Esophagus squamous epithelium (tissue), 5 donors: ENCODE data around the gene DLL4. TPM values are rescaled to one million over a fixed set of nuclear protein-coding genes. Genes with fewer than 3 reads are reported as not detected.

ENCODE experiments used
- DNase-seq: peaks from one replicate; lab custom pipeline; 2025; lab: John Stamatoyannopoulos, UW
- H3K27ac ChIP-seq, 4 donors: fragments of 200-600 bp; sonication (generic); one replicate each; pipeline ENCODE4 v1.5.1; 2016 to 2019; ENCODE audit warnings: mild to moderate bottlenecking in 1 of 4
- H3K27me3 ChIP-seq, 4 donors: fragments of 200-600 bp; sonication (generic); 1 replicate in 3 of 4; 2 replicates in 1 of 4; pipeline versions ENCODE4 v1.5.1 to v1.6.0; 2017 to 2021; ENCODE audit warnings: antibody characterized with exemption in 1 of 4
- H3K36me3 ChIP-seq, 3 donors: fragments of 200-600 bp; sonication (generic); one replicate each; pipeline ENCODE4 v1.5.1; 2016 to 2019
- H3K4me1 ChIP-seq, 3 donors: fragments of 200-600 bp; sonication (generic); one replicate each; pipeline ENCODE4 v1.5.1; 2017 to 2019
- H3K4me3 ChIP-seq, 4 donors: fragments of 200-600 bp; sonication (generic); 1 replicate in 3 of 4; 2 replicates in 1 of 4; pipeline ENCODE4 v1.5.1; 2016 to 2019; ENCODE audit warnings: mild to moderate bottlenecking in 2 of 4, moderate library complexity in 1 of 4
- H3K9me3 ChIP-seq, 3 donors: fragments of 200-600 bp; sonication (generic); one replicate each; pipeline ENCODE4 v1.5.1; 2016 to 2019
- CTCF ChIP-seq, 6 experiments: fragments of 450-650 bp in 4 of 6; fragments of 200-600 bp in 2 of 6; sonication (generic) in 2 of 6; IDR thresholded peaks; one replicate each; pipeline ENCODE4 v1.5.1; 2016 to 2019; ENCODE audit warnings: antibody characterized with exemption in 6 of 6, mild to moderate bottlenecking in 4 of 6, moderate library complexity in 4 of 6
- POLR2A ChIP-seq, 4 donors: fragments of 450-650 bp; IDR thresholded peaks; one replicate each; pipeline ENCODE4 v1.6.1; 2017; ENCODE audit warnings: antibody characterized with exemption in 4 of 4, mild to moderate bottlenecking in 4 of 4, moderate library complexity in 3 of 4
- WGBS, 2 donors: methylation state at CpG; one replicate each; pipeline ENCODE4 v1.1.5; 2018; 5-methylcytosine and 5-hydroxymethylcytosine counted together
- intact Hi-C: fragments of 100-400 bp; cut with DNase I; formaldehyde crosslinking; loops from one replicate; pipeline ENCODE4 v1.15.0; 2022
- total RNA-seq, 4 donors: library from RNA; depleted of rRNA; stranded (reverse); fragments of >200 nt; gene quantifications; one replicate each; pipeline ENCODE4 v1.1.0, GENCODE V29; 2016
- donor health status: DM: yes; HTN: yes; CAD: no.

DLL4 gene
- total RNA-seq, 4 donors from 2014 or later, result 0.68 to 4.6 (median 1.3) TPM

- H3K36me3 ChIP-seq, result peaks cover 55 to 100% (median 91%) of the 10 kb centered on the region in 3 donors
- TF ChIP-seq POLR2A (IDR thresholded peaks at IDR 0.05), result no peak
- TF ChIP-seq CTCF (IDR thresholded peaks at IDR 0.05), result no peak
These were observed 53.7 kb downstream of the DLL4 start for GRCh38 chr15:40982855-40983254.

GRCh38 chr15:40984406-40984805 is 55.3 kb downstream of the DLL4 start:
- intact Hi-C loops, result no loop called here
- H3K36me3 ChIP-seq, result peaks cover 43 to 100% (median 78%) of the 10 kb centered on the region in 3 donors
- H3K4me1 ChIP-seq, result no peaks in the 10 kb centered on the region
- DNase-seq, result no peak
- H3K4me3 ChIP-seq, result no peak overlapping the region
- H3K9me3 ChIP-seq, result no peaks in the 10 kb centered on the region
- no peak overlapping the region for H3K27ac ChIP-seq
- H3K27me3 ChIP-seq, result no peaks in the 10 kb centered on the region
- 91 to 95% methylated on average over 5 of the region's 5 CpGs for WGBS, 2 donors
- TF ChIP-seq CTCF (IDR thresholded peaks at IDR 0.05) (no peak), POLR2A (IDR thresholded peaks at IDR 0.05) (no peak)

More at GRCh38 chr15:40982855-40983254, 53.7 kb downstream of the DLL4 start:
- intact Hi-C loops, result no loop called here
- no peak for DNase-seq
- no peaks in the 10 kb centered on the region for H3K27me3 ChIP-seq
- no peaks in the 10 kb centered on the region for H3K9me3 ChIP-seq
- H3K27ac ChIP-seq, result no peak overlapping the region
- no peaks in the 10 kb centered on the region for H3K4me1 ChIP-seq
- H3K4me3 ChIP-seq, result no peak overlapping the region
- 65 to 94% methylated on average over 9 to 13 of the region's 13 CpGs for WGBS, 2 donors

DNA sequence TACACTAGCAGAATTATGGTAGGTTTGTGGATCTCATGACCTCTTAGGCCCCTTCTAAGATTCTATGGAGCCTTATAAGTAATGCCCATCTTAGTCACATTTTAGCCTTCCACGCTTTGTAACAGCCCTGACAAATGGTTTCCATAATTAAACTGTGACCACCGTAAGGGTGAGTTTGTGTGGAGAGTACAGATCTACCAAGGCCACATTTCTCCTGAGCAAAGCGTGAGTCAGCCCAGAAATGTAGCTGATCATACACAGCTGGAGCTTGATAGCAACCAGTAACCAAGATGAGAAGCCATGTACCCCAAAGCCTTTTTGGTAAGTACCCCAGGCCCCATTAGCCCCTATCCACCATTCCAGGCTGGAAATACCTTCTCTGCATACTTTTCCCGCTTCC is 55.8 kb downstream of the DLL4 start:
- no peaks in the 10 kb centered on the region for H3K27me3 ChIP-seq
- H3K27ac ChIP-seq, result no peak overlapping the region
- no peak overlapping the region for H3K4me3 ChIP-seq
- no peaks in the 10 kb centered on the region for H3K4me1 ChIP-seq
- peaks cover 37 to 97% (median 72%) of the 10 kb centered on the region in 3 donors for H3K36me3 ChIP-seq
- no peak for TF ChIP-seq POLR2A (IDR thresholded peaks at IDR 0.05)
- WGBS, 2 donors, result 90 to 96% methylated on average over 3 to 4 of the region's 4 CpGs
- no peaks in the 10 kb centered on the region for H3K9me3 ChIP-seq
- DNase-seq, result no peak
- intact Hi-C loops, result no loop called here

DNA sequence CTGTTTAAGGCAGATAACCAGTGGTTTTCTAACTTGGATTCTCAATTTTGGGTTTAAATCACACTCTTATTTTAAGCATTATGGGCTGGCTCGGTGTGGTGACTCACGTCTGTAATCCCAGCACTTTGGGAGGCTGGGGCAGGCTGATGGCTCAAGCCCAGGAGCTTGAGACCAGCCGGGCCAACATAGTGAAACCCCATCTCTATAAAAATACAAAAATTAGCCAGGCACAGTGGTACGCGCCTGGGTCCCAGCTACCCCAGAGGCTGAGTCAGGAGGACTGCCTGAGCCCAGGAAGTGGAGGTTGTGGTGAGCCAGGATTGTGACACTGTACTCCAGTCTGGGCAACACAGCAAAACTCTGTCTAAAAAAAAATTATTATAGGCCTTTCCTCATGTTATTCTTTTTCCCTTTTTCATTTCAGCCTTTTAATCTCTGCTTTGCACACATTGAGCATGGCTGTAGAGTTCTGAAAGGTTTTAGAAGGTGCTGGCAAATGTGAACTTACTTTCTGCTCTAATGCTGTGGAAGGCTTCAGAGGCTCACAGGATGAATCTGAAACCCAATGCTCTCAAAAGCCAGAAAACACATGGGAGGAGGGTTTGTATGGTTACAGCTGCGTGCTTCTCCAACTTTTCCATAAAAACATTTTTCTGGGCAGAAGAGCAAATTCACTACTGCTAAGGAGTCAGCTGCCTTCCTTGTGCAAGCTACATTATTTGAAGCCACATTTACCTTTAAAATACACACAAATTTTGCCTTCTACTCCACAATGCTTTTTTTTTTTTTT is 56.6 kb downstream of the DLL4 start:
- intact Hi-C loops, result no loop called here

DNA sequence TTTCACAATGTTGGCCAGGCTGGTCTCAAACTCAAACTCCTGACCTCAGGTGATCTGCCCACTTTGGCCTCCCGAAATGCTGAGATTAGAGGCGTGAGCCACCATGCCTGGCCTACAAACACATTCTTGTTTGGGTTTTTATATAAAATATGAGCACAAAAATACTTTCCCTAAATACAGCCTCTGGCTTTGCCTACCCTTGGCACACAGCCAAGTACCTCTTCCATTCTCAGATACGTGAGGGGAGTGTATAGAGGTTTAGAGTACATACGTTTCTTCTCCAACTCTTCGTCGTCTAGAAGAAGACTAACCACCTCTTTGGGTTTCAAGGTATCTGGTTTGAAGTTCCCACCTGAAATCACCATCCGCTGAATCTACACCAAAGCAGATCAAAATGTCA is 57.7 kb downstream of the DLL4 start:
- no peak overlapping the region for H3K4me3 ChIP-seq
- no peaks in the 10 kb centered on the region for H3K9me3 ChIP-seq
- H3K36me3 ChIP-seq, result peaks cover 29 to 97% (median 58%) of the 10 kb centered on the region in 3 donors
- DNase-seq, result no peak
- TF ChIP-seq POLR2A (IDR thresholded peaks at IDR 0.05) (no peak), CTCF (IDR thresholded peaks at IDR 0.05) (no peak)
- no peaks in the 10 kb centered on the region for H3K4me1 ChIP-seq
- H3K27ac ChIP-seq, result no peak overlapping the region
- WGBS, 2 donors, result 90 to 95% methylated on average over 6 to 7 of the region's 7 CpGs
- intact Hi-C loops, result no loop called here
- H3K27me3 ChIP-seq, result no peaks in the 10 kb centered on the region

More for the DNA sequence above, 56.6 kb downstream of the DLL4 start:
- no peak overlapping the region for H3K4me3 ChIP-seq
- WGBS, 2 donors, result 87 to 92% methylated on average over 6 of the region's 6 CpGs
- no peaks in the 10 kb centered on the region for H3K27me3 ChIP-seq
- H3K27ac ChIP-seq, result no peak overlapping the region
- no peaks in the 10 kb centered on the region for H3K9me3 ChIP-seq
- TF ChIP-seq CTCF (IDR thresholded peaks at IDR 0.05) (no peak), POLR2A (IDR thresholded peaks at IDR 0.05) (no peak)
- no peaks in the 10 kb centered on the region for H3K4me1 ChIP-seq
- DNase-seq, result no peak
- peaks cover 34 to 97% (median 65%) of the 10 kb centered on the region in 3 donors for H3K36me3 ChIP-seq
